SW 1271 (cell line): ENCODE data around the gene CPED1.
"Not testable (repeated sequence)": the region's sequence is repeated elsewhere in the genome, so short reads cannot be mapped to it uniquely, and the experiment has no call there.

ENCODE experiments used
- DNase-seq, 2 experiments: peaks; one replicate each; lab custom pipeline; 2025; lab: John Stamatoyannopoulos, UW

Gene CPED1

DNA sequence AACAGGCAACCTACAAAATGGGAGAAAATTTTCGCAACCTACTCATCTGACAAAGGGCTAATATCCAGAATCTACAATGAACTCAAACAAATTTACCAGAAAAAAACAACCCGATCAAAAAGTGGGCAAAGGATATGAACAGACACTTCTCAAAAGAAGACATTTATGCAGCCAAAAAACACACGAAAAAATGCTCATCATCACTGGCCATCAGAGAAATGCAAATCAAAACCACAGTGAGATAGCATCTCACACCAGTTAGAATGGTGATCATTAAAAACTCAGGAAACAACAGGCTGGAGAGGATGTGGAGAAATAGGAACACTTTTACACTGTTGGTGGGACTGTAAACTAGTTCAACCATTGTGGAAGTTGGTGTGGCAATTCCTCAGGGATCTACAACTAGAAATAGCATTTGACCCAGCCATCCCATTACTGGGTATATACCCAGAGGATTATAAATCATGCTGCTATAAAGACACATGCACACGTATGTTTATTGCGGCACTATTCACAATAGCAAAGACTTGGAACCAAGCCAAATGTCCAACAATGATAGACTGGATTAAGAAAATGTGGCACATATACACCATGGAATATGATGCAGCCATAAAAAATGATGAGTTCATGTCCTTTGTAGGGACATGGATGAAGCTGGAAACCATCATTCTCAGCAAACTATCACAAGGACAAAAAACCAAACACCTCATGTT is 264.2 kb downstream of the CPED1 start:
- not testable (repeated sequence) for DNase-seq

DNA sequence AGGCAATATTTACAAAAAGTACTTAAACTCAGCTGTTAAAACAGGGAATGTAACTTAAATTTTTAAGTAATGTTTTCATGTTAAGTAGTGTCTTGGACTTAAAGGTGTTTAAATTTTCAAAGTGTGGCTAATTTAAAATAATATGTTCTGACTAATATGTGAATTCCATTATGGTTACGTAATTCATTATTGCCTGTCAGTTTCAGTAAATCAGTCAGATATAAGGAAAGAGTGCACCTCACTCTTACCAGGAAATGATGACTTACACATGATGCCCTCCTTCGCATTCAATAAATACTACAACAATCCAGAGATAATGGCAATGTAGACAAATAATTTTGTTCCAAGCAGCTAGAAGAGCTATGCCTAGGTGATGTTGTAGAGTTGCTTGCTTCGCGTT is 271.3 kb downstream of the CPED1 start:
- DNase-seq, result no peak

DNA sequence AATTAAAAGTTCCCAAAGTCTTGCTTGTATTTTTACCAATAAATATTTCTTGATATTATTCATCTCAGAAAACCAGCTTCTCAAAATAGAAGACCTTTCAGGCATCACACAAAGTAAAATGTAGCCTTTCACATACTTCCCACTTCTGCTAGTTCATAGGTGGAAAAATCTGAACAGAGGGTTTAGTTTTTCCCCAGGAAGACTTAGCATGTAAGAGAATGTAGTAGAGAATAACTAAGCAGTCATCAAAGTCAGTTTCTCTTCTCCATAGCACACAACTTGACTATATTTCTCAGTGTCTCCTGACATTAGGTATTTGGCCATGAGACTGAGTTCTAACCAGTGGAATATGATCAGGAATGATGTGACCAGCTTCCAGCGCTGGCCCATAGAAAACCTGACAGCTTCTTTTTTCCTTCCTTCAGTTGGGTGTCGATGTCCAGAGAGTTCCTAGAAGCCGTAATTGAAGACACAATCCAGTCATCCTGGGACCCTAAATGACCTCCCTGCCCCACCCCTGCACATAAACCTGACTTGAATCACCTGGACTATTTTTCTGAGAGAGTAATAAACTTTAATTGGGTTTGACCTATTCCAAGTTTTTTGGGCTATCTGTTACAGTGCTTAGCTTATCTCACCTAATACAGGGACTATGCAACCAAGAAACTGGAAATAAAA is 272.8 kb downstream of the CPED1 start:
- no peak for DNase-seq

DNA sequence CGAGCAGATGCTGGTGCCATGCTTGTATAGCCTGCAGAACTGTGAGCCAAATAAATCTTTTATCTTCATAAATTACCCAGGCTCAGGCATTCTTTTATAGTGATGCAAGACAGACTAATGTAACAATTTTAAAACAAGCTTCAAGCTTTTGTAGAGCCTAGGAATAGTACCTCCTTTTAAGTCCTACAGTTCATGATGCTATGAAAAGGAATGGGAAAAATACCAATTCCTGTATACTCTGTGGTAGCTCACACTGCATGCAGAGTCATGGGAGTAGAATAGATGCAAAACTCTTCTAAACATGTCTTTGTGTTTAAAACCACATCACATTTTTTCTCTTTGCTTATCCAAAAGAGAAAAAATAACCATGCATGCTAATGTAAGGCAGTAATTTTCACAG is 273.7 kb downstream of the CPED1 start:
- no peak for DNase-seq

DNA sequence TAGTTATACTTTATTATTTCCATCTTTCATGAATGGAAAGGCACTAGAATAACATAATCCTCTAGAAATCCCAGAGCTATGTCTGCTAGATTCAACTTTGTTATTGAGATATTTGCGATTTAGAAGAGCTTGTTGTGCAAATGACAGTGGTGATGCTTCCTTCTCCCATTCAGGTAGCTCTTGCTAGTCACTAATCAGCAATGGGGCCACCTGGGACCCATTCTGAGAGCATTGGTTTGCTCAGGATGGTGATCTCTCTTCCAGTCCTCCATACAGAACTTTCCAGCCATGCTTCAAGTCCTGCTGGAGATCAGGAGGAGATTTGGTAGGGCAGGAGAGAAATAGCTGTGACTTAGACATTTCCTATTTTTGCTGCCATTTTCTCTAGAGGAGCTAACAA is 274.5 kb downstream of the CPED1 start:
- no peak for DNase-seq

DNA sequence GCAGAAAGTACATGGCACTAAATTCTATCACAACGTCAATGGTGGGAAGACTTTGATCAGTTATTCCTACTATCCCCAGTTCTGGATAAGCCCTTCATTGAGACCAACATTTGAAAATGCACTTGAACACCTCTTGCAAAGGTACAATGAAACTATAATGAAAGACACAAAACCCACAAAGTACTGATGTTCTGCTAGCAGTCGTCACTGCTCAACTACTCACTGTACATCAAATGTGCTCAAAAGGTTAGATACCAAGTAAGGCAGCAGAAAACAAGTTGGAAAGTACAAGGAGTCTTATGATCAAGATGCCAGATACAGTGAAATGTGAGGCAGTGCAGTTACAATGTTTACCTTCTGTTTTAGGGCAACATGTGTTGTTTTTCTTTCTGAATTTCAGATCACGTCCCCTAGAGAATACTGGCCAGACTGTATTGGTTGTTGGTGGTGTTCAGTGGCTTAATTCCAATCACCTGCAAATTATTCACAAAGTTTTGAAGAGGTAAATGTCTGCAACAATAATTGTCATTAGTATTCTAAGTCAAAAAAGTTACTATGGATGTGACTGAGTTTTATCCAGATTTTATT is 277.9 kb downstream of the CPED1 start:
- no peak for DNase-seq

DNA sequence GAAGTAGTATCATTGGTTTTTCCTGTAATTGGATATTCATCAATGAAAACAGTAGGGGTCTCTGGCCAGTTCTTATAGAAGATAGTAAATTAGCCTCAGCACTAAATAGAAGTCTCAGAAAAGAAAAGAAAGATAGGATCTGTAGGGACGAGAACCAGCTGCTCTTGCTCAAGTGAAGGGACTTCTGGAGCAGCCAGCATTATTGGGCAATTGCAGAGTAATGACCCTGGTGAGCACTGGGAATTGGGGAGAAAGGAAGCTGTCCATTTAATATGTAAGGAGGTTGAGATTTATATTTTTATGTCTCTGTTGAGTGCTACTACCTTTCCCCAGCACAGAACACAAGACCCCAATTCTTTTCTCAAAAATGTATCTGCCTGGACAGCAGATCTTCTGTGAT is 279.1 kb downstream of the CPED1 start:
- DNase-seq, result no peak

DNA sequence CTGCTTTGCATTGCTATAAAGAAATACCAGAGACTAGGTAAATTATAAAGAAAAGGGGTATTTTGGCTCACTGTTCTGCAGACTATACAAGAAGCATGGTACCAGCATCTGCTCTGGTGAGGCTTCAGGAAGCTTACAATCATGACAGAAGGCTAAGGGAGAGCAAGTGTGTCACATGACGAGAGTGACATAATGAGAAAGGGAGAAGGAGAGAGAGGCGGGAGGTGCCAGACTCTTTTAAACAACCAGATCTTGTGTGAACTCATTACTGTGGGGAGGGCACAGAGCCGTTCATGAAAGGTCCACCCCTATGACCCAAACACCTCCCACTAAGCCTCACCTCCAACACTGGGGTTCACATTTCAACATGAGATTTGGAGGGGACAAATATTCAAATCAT is 281.3 kb downstream of the CPED1 start:
- no peak for DNase-seq

DNA sequence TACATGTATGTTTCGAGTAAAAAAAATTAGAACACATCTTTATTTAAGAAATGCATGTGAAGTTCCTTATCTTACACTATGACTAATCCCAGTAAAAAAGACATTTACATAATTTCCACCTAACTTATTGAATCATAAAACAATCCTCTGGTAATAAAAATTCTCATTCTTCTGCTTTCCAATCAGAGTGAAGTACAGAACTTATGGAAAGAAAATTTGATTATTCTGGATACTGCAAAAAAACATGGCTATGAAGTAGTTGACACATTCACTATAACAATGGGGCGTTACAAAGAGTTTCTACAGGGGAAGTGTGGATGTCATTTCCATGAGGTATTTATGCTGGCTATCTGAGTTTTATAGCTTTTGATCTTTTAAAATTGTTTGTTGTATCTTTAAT is 282.6 kb downstream of the CPED1 start:
- no peak for DNase-seq

DNA sequence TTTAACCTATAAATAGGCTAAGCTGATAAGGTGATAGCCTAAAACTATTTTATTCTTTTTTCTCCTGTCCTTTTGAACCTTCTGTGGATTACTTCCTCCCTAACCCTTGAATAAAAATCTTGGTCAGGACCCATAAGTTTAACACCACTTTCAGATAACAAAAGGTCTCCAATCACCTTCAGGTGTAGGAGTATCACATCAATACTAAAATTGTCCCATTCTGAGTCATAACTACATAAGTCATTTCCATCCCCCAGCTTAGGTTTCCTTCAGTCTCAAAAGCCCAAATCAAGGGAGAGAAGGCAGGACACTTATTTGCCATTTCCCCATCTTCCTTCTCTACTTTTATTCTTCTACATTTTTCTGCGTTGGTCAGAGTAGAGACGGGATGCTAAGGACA is 283.4 kb downstream of the CPED1 start:
- no peak for DNase-seq

DNA sequence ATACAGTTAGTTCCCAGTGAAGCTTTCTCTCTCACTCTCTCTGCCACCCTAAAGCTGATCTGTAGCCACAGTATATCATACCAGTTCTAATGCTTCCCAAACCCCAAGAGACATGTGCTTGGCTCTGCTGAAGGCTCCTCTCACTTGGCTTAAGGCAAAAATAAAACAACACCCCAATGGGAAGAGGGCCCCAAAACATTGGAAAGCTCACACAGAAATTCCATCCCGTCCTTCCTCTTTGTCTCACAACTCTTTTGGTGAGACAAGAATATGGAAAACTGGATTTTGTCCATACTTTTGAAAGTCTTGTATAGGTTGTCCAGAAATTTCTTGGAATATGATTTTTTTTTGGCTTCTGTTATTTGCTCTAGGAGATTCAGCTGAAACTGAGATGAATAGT is 284.2 kb downstream of the CPED1 start:
- DNase-seq, result no peak

DNA sequence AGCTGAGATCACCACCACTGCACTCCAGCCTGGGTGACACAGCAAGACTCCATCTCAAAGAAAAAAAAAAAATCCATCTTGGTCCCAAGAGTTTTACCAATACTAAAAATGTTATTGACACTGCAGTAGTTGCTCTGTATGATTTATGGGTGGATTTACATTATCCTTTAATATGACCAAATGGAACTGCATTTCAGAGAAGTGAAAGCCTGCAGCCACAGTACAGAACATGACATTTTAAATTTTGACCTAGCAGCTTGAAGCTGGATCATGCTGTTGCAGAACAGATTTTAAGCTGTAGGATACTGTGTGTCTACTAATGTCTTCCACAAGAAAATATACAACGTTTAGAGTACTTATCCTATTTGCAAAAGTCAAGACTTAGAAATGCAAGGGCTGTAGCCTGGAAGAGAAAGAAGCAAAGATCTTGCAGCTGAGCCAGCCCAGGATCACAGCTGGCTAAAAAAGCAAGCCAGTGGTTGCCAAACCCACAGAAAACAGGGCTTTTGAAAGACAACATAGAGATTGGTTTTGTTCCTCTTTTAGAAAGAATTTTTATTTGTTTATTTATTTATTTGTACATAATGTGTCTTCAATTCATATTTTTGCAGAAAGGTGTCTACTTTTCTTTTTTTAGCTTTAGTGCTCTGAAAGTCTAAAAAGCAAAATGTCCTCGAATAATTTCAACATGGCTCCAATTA is 285.1 kb downstream of the CPED1 start:
- DNase-seq, result no peak

DNA sequence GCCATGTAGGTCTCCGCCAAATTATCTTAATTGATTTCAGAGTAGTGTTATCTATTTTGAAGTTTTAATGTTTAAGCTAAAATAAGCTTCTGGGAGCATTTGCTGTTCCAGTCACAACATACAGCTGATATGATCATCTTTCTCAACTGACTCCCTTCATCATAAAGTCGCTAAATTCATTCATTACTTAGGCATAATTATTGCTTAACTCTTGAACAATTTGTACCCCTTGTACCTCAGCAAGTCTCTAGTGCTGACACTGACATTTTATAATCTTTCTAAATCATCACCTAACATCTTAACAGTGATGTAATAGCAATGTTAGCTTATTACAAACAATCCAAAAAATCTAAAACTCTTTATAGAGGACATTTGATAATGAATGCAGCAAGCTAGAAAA is 286.0 kb downstream of the CPED1 start:
- no peak for DNase-seq

DNA sequence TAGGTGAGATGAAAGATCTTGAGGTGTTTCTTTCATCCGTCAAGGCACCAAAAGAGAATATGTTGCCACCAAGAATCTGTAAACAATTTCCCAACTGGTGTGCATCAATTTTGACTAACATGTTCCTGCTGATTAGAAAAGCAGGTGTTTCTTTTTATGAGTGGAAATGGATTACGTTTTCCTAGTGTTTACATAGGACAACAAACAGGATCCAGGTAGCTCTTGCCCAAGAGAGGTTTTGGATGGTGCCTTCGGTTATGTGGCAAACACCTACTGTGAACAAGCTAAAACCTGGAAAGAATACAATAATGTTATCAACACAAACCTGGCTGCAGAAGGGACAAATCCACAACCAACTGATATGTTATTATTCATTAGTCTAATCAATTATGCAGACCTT is 286.7 kb downstream of the CPED1 start:
- DNase-seq, result no peak

DNA sequence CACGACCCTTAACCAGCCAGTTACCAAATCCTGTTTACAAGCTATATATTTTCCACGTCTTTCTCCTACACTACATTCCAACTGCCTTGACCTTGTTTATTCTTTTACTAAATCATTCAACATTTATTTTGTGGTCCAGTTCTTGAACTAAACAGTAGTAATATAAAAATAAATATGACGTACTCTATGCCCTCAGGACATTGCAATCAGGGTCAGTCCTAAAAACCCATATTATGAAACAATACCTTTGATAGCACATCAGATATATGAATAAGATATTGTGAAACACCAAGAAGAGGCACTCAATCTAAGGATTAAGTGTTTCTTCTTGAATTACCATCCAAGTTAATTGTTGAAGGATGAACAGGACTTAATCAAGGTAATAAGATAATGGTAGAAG is 287.8 kb downstream of the CPED1 start:
- DNase-seq, result no peak

DNA sequence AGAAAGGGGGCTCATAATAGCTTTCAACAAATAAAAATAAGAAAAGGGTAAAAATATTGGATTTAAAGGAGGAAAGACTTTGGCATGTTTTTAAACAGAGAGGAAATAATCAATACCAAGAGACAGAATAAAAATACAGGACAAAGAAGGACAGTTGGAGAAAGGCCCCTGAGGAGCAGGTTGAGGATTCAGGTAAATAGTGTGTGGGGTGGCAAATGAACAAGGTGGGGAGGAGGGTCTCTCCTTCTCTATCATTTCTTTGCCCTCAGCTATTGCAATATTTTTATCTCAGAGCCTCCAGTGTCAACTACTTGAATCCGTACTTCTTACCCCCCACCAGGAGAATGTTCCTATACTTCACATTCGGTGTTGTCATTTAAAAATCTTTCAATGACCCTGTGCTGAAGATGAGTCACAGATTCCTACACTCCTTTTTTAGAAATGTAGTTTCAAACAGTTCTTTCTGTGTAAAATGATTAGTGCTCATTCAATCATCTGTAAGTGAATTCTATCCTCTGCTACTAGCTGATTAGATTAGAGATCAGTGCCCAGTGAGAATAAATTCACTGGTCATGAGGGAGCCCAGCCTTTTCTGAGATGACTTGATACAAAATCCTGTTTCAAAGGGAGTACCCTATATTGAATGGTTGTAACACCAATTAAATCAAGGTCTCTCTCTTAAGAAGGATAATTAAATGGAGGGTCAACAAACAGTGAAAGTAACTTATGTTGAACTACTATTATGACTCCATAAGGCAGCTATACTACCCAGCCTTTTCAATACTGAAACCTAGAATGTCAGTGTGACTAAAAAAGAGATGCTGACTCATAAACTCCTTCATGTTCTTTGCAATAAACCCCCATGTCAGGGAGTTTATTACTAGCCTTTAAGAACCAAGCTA is 289.9 kb downstream of the CPED1 start:
- no peak for DNase-seq

DNA sequence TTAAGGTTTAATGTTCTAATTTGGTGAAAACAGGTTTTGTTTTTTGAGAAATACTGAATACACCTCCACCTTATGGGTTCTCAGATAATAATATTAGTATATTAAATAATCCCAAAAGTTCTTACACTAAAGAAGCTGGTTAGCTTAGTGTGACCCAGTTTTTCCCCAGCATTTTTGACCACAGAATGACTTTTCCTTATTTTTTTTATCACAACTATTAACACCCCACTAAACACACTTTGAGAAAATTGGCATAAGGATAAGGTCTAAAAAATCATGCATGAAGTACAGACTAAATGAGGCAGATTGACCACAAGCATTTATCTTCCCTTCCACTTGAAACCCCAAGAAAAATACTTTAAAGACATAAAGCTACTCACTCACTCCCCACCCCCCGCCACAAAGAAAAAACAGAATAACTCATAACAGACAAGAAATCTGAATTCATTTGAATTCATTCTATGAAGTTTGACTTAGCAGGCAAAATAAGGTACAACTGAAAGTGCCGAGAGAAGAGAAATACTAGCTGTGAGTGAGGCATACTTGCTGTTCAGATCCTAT is 290.6 kb downstream of the CPED1 start:
- no peak for DNase-seq

DNA sequence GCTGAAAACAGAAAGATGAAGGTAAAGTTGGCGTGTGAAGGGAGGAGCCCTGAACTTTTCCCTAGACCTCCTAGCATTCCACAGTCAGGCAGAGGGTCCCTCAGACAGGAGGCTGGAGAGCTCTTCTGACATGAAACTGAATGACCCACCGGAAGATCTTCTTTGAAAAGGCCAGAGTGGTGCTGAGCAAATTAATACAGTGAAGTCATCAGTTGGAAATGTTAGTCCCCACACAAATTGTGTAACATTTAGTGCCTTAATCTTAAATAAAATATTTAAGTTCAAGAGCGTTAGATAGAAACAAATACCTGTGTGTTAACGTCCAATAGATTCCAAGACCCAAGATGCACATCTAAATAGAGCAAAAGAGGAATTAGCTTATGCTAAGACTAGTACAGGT is 291.3 kb downstream of the CPED1 start:
- DNase-seq, result no peak

DNA sequence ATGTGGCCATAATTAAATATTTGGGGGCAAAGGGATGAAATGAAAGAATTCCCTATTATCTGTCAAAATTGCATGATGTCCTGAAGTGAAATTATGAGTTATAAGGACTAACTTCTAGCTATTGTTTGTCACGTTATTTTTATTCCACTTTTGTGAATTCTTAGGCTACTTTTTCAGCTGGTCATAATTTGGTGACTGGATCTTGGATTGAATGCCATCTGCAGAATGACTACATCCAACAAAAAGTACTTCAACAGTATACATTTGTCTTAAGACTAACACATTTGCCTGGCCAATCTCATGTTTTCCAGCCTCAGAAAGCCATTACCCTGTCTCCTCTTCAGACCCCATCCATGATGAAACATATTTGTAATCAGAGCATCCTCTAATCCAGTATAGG is 292.1 kb downstream of the CPED1 start:
- no peak for DNase-seq

DNA sequence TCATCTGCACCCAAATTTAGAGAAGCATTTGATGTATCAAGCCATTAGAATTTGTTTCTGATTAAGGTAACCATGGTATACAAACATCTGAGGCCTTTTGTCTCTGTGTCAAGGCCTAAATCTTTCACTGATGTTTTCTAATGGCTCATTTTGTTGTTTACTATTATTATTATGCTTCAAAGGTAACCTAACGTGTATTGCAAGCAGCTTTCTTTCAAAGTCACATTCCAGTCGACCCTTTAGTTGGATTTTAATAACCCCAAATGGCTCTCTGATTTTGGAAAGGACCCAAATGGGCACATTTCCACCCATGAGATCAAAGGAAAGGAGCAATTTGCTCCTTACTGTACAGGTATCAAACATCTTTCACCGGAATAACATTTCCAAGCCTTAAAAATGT is 293.6 kb downstream of the CPED1 start:
- DNase-seq, result no peak

DNA sequence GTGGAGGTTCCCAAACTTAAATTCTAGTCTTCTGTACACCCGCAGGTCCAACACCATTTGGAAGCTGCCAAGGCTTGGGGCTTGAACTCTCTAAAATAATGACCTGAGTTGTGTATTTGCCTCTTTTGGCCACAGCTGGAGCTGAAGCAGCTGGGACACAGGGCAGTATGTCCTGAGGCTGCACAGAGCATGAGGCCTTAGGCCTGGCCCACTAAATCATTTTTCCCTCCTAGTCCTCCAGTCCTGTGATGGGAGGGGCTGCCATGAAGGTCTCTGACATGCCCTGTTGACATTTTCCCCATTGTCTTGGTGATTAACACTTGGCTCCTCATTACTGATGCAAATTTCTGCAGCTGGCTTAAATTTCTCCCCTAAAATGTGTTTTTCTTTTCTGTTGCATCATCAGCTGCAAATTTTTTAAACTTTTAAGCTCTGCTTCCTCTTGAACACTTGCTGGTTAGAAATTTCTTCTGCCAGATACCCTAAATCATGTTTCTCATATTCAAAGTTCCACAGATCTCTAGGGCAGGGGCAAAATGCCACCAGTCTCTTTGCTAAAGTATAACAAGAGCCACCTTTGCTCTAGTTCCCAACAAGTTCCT is 296.7 kb downstream of the CPED1 start:
- DNase-seq, result no peak
